Panc1 (cell line): ENCODE data around the gene ADAMTS7.

Source experiments
- POLR2AphosphoS5 ChIP-seq: IDR thresholded peaks from 2 replicates; pipeline ENCODE4 v1.6.1; 2012; ENCODE audit warnings: mild to moderate bottlenecking, low read depth, low read length, moderate library complexity
- SIN3A ChIP-seq: IDR thresholded peaks from 2 replicates; pipeline ENCODE4 v1.6.1; 2012; ENCODE audit warnings: low read depth, mild to moderate bottlenecking, low read length, moderate library complexity, borderline replicate concordance; ENCODE audit not compliant: insufficient read depth
- TF ChIP-seq, protein P1 (sequence below): fragments of 450-650 bp; IDR thresholded peaks from 2 replicates; pipeline ENCODE4 v1.5.1; 2017; ENCODE audit warnings: mild to moderate bottlenecking
- TF ChIP-seq, protein P2 (sequence below), 2 experiments: IDR thresholded peaks; 2 replicates each; pipeline ENCODE4 v1.6.1; 2011 to 2012; ENCODE audit warnings: low read depth in 2 of 2, control low read depth in 1 of 2, low read length in 1 of 2, mild to moderate bottlenecking in 1 of 2, moderate library complexity in 1 of 2; ENCODE audit not compliant: insufficient read depth in 1 of 2

DNA sequence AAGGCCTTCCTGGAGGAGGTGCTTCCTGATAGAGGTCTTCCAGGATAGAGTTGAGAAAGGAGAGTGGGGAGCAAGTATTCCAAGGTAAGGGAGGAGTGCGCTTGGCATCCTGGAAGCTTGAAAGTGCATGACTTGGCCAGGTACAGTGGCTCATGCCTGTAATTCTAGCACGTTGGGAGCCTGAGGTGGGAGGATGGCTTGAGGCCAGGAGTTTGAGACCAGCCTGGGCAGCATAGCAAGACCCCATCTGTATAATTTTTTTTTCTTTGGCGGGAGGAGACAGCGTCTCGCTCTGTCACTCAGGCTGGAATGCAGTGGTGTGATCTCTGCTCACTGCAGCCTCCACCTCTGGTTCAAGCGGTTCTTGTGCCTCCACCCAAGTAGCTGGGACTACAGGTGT lies 42.2 kb upstream of the ADAMTS7 start:
- TF ChIP-seq POLR2AphosphoS5 (no peak), SIN3A (no peak)
- TF ChIP-seq, protein P1, sequence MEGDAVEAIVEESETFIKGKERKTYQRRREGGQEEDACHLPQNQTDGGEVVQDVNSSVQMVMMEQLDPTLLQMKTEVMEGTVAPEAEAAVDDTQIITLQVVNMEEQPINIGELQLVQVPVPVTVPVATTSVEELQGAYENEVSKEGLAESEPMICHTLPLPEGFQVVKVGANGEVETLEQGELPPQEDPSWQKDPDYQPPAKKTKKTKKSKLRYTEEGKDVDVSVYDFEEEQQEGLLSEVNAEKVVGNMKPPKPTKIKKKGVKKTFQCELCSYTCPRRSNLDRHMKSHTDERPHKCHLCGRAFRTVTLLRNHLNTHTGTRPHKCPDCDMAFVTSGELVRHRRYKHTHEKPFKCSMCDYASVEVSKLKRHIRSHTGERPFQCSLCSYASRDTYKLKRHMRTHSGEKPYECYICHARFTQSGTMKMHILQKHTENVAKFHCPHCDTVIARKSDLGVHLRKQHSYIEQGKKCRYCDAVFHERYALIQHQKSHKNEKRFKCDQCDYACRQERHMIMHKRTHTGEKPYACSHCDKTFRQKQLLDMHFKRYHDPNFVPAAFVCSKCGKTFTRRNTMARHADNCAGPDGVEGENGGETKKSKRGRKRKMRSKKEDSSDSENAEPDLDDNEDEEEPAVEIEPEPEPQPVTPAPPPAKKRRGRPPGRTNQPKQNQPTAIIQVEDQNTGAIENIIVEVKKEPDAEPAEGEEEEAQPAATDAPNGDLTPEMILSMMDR: no peak
- TF ChIP-seq, protein P2, sequence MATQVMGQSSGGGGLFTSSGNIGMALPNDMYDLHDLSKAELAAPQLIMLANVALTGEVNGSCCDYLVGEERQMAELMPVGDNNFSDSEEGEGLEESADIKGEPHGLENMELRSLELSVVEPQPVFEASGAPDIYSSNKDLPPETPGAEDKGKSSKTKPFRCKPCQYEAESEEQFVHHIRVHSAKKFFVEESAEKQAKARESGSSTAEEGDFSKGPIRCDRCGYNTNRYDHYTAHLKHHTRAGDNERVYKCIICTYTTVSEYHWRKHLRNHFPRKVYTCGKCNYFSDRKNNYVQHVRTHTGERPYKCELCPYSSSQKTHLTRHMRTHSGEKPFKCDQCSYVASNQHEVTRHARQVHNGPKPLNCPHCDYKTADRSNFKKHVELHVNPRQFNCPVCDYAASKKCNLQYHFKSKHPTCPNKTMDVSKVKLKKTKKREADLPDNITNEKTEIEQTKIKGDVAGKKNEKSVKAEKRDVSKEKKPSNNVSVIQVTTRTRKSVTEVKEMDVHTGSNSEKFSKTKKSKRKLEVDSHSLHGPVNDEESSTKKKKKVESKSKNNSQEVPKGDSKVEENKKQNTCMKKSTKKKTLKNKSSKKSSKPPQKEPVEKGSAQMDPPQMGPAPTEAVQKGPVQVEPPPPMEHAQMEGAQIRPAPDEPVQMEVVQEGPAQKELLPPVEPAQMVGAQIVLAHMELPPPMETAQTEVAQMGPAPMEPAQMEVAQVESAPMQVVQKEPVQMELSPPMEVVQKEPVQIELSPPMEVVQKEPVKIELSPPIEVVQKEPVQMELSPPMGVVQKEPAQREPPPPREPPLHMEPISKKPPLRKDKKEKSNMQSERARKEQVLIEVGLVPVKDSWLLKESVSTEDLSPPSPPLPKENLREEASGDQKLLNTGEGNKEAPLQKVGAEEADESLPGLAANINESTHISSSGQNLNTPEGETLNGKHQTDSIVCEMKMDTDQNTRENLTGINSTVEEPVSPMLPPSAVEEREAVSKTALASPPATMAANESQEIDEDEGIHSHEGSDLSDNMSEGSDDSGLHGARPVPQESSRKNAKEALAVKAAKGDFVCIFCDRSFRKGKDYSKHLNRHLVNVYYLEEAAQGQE (IDR thresholded peaks at IDR 0.05; ENCODE audit: insufficient read depth in 1 of 2, low read depth in 2 of 2, low read length in 1 of 2): no peak
